ENCODE data around the gene RAB1B. TPM values are rescaled to one million over a fixed set of nuclear protein-coding genes. Genes with fewer than 3 reads are reported as not detected.

RAB1B gene
- total RNA-seq, 6 donors from 2014 or later: 34.6 to 173 (median 122) TPM

DNA sequence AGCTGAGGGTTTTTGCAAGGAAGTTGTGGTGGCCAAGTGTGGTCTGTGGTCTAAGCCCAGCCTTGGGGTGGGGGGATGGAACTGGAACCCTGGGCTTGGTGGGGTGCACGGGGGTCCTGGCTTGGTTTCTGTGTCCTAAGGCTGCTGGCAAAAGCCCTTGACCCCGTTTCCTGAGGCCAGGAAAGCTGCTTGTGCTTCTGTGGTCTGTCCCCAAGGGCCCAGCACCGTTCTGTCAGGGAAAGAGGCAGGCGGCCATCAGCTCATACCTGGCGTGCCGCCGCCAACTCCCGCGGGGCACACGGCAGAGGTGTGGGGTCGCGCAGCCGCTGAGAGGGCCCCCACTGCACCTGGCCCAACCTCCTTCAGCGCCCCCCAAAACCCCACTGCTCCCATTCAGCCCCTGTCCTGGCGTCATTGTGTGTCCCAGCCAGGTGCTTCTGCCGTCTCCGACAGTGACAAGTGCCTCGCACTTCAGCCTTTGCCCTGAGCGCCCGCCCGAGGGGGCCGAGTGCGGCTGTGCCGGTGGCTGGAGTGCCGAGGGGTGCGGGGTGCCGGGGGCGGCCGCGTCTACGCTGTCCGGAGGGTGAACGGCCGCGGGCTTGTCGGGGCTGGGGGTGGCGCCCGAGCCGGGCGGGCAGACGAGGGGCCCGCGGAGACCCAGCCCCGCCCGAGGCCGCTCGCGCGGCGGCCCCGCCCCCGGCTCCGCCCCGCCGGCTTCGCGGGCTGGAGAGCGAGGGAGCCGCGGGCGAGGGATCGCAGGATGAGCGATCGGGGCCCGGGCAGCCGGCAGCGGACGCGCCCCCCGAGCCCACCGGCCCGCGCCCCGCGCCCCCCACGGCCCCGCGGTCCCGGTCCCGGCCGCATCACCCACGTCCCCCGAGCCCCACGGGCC, 9.3 kb downstream of the RAB1B start, which contains the start of gene CNIH2:
TSS of gene CNIH2 (plus strand) at position 705 of the 892 bp plus-strand sequence. CDS start 282 bp downstream, outside the sequence.
- Histone ChIP-seq H3K4me1 (peaks cover 18 to 28% (median 19%) of the 10 kb centered on the region in 4 donors), H3K27me3 (no peaks in the 10 kb centered on the region), H3K36me3 (peaks cover 19 to 44% (median 42%) of the 10 kb centered on the region in 4 donors), H3K4me3 (peak within 1 kb of the TSS in 3 of 4 donors; percentile 37 to 47 (median 46)), H3K9me3 (no peaks in the 10 kb centered on the region), H3K27ac (peak within 1 kb of the TSS in 3 of 4 donors; percentile 39 to 50 (median 48))
- DNase-seq (peak in 1 of 2 donors; percentile 91), ATAC-seq (ENCODE audit: low FRiP score in 2 of 2) (peak in 1 of 2 donors; percentile 46)
- 10 to 11% methylated on average over 14 to 34 of the region's 84 CpGs for WGBS, 2 donors
- TF ChIP-seq POLR2A (IDR thresholded peaks at IDR 0.05) (peak in 1 of 4 donors; percentile 23), POLR2AphosphoS5 (IDR thresholded peaks at IDR 0.05) (no peak), EP300 (IDR thresholded peaks at IDR 0.05) (no peak), CTCF (IDR thresholded peaks at IDR 0.05) (no peak)

GRCh38 chr11:66278363-66279091, 10.1 kb downstream of the RAB1B start:
- TF ChIP-seq CTCF (IDR thresholded peaks at IDR 0.05): no peak
- TF ChIP-seq POLR2AphosphoS5 (IDR thresholded peaks at IDR 0.05): no peak
- no peak for TF ChIP-seq EP300 (IDR thresholded peaks at IDR 0.05)
- no peak for TF ChIP-seq POLR2A (IDR thresholded peaks at IDR 0.05)
- ATAC-seq (ENCODE audit: low FRiP score in 2 of 2): no peak
- Histone ChIP-seq H3K27me3 (no peaks in the 10 kb centered on the region), H3K4me1 (peaks cover 20 to 31% (median 20%) of the 10 kb centered on the region in 4 donors), H3K27ac (no peak overlapping the region), H3K36me3 (peaks cover 11 to 38% (median 35%) of the 10 kb centered on the region in 4 donors), H3K4me3 (peak overlapping the region in 3 of 4 donors; percentile 19 to 46 (median 37)), H3K9me3 (no peaks in the 10 kb centered on the region)
- DNase-seq: no peak
- WGBS, 2 donors: 15 to 17% methylated on average over 7 to 14 of the region's 45 CpGs

DNA sequence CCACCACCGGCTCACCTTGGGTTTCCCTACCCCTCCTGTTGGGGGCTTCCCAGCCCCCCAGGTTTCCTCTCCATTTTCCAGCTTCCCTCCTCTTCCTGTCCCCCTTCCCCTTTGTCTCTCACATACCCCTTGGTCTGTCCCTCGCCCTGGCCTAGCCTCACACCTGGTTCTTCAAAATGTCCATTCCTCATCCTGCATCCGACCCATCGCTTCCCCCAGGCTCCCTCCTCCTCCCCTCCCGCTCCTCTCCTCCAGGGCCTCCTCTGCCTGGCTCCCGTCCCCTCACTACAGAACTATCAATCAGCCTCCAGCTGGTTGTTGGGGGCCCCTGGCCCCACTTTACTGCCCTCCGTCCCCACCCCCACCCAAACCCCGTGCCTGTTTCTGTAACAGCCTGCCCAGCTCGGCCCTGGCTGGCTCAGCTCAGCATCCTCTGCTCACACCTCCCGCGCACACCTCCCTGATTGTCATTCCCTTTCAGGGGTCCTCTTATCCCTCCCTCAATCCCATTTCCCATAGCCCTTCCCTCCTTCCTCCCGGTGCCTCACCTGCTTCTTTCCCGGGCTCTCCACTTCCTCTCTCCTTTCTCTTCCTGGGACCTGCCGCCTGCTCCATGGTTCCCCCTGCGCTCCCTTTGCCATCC, 10.8 kb downstream of the RAB1B start:
- no peaks in the 10 kb centered on the region for H3K27me3 ChIP-seq
- no peak overlapping the region for H3K27ac ChIP-seq
- ATAC-seq (ENCODE audit: low FRiP score in 2 of 2): no peak
- TF ChIP-seq EP300 (IDR thresholded peaks at IDR 0.05) (no peak), POLR2AphosphoS5 (IDR thresholded peaks at IDR 0.05) (no peak), CTCF (IDR thresholded peaks at IDR 0.05) (no peak), POLR2A (IDR thresholded peaks at IDR 0.05) (no peak)
- DNase-seq: peak in 1 of 2 donors; percentile 20
- H3K9me3 ChIP-seq: no peaks in the 10 kb centered on the region
- H3K36me3 ChIP-seq: peaks cover 9 to 36% (median 30%) of the 10 kb centered on the region in 4 donors
- WGBS, 2 donors: 73 to 76% methylated on average over 13 to 15 of the region's 15 CpGs
- no peak overlapping the region for H3K4me3 ChIP-seq
- peaks cover 20 to 31% (median 20%) of the 10 kb centered on the region in 4 donors for H3K4me1 ChIP-seq

DNA sequence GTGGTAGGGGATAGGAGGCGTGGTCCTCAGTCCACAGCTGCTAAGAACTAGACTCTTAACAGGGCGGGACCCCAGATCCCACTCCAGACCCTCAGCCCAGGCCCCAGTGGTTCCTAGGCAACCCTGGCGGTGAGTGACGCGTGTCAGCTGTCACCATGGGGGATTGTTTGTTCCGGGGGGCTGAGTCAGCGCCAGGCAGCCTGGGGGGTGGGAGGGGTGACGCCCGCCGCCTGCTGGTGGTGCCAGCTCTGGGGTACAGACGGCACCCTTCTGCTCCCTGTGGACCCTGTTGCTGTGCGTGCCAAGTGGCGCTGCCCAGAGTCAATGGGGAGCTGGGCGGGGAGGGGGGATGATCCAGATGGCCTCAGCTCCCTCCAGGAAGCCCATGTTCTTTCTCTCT, 12.0 kb downstream of the RAB1B start:
- Histone ChIP-seq H3K36me3 (peaks cover 2 to 34% (median 22%) of the 10 kb centered on the region in 4 donors), H3K27ac (no peak overlapping the region), H3K9me3 (no peaks in the 10 kb centered on the region), H3K27me3 (no peaks in the 10 kb centered on the region), H3K4me3 (no peak overlapping the region), H3K4me1 (peaks cover 20 to 31% (median 20%) of the 10 kb centered on the region in 4 donors)
- 93 to 100% methylated on average over 1 to 13 of the region's 14 CpGs for WGBS, 2 donors
- DNase-seq (peak in 1 of 2 donors; percentile 78), ATAC-seq (ENCODE audit: low FRiP score in 2 of 2) (no peak)
- TF ChIP-seq CTCF (IDR thresholded peaks at IDR 0.05) (no peak), POLR2AphosphoS5 (IDR thresholded peaks at IDR 0.05) (no peak), EP300 (IDR thresholded peaks at IDR 0.05) (no peak), POLR2A (IDR thresholded peaks at IDR 0.05) (no peak)
